ENCODE data around the gene ISG20L2.
A peak's percentile ranks its signal among the peaks of the same experiment; 100 is the strongest.

The ISG20L2 gene

DNA sequence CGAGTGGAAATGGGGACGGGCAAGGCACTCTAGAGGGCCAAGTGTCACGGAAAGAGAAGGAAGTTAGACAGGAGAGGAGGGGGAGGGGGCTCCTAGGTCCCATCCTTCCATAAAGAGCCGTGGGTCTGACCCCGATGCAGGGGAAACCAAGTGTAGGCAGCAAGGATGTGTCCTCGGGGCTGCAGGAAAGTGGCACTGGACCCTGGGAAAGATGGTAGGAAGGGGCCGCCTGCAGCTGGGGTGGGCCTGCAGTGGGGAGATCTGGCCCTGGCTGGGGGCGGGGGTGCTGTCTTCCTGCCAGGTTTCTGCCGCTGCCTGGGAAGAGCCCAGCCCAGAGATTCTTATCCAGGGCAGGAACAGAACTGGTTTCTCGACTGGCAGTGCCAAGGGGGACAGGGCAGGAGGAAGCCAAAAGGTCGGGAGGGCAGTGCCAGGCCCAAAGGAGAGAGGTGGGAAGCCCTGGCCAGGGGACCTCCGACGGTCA, 36.1 kb downstream of the ISG20L2 start:
- FAIRE-seq: no peak
- no peak for DNase-seq (ENCODE audit: insufficient read length, low spot score)
- no peak for TF ChIP-seq CTCF (IDR thresholded peaks at IDR 0.05; ENCODE audit: insufficient read depth, missing control alignments)

GRCh38 chr1:156691665-156692440, 36.7 kb downstream of the ISG20L2 start:
- no peak for DNase-seq (ENCODE audit: insufficient read length, low spot score)
- FAIRE-seq: no peak
- TF ChIP-seq CTCF (IDR thresholded peaks at IDR 0.05; ENCODE audit: insufficient read depth, missing control alignments): no peak

GRCh38 chr1:156691191-156691590, 37.4 kb downstream of the ISG20L2 start:
- FAIRE-seq: no peak
- TF ChIP-seq CTCF (IDR thresholded peaks at IDR 0.05; ENCODE audit: insufficient read depth, missing control alignments): no peak

GRCh38 chr1:156690675-156691036, 37.9 kb downstream of the ISG20L2 start:
- no peak for DNase-seq (ENCODE audit: insufficient read length, low spot score)
- TF ChIP-seq CTCF (IDR thresholded peaks at IDR 0.05; ENCODE audit: insufficient read depth, missing control alignments): no peak
- no peak for FAIRE-seq

More at GRCh38 chr1:156691191-156691590, 37.4 kb downstream of the ISG20L2 start:
- DNase-seq (ENCODE audit: insufficient read length, low spot score): no peak

- no peak for DNase-seq (ENCODE audit: insufficient read length, low spot score)
- no peak for TF ChIP-seq CTCF (IDR thresholded peaks at IDR 0.05; ENCODE audit: insufficient read depth, missing control alignments)
- no peak for FAIRE-seq
Measured at GRCh38 chr1:156689953-156690674, 38.5 kb downstream of the ISG20L2 start.

DNA sequence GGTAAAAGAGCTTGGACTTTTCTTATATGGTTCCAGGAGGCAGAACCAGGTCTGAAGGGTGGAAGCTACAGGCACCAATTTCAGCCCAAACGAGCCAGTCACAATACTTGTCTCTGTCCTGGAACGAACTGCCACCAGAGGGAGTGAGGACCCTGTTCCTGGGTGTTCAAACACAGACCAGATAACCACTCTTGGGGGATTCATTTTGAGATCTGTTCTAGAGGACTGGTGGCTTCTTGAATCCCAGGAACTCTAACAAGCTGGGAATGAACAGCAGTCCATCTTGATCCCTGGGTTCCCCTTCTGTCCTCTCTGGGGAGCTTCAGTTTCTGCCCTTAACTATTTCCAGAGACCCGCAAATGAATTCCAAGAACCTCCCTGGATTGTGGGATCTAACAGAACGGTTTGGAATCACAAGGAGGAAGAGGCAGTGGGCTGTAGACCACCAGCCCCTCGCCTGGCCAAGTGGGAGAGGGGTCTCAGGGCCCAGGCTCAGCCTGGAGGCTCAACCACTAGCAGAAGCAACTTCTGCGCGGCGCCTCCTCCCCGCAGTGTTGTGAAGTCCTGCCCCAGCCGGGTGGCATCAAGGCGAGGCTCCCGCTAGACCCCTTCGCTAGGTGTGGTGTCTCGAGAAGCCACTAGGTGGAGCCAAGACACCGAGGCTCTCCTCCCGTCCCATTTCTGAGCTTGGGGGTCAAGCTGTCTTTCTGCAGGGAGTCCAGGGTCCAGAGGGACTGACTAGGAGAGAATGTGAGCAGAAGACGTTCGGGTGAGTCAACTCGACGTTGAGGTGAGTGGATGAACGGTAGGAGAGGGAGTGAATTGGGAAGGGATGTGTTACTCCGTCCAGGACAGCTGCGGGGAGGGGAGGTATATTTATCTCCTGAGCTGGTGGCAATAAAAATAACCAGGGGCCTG, 39.3 kb downstream of the ISG20L2 start:
- FAIRE-seq (no peak), DNase-seq (ENCODE audit: insufficient read length, low spot score) (peak; percentile 94)
- TF ChIP-seq CTCF (IDR thresholded peaks at IDR 0.05; ENCODE audit: insufficient read depth, missing control alignments): peak; percentile 99
